ENCODE measurements around the gene SLAMF9. TPM values are rescaled to one million over a fixed set of nuclear protein-coding genes. Genes with fewer than 3 reads are reported as not detected.
A peak's percentile ranks its signal among the peaks of the same experiment; 100 is the strongest.
"Not testable (repeated sequence)": the region's sequence is repeated elsewhere in the genome, so short reads cannot be mapped to it uniquely, and the experiment has no call there.

SLAMF9 gene
- total RNA-seq, 4 donors from 2014 or later = not detected

DNA sequence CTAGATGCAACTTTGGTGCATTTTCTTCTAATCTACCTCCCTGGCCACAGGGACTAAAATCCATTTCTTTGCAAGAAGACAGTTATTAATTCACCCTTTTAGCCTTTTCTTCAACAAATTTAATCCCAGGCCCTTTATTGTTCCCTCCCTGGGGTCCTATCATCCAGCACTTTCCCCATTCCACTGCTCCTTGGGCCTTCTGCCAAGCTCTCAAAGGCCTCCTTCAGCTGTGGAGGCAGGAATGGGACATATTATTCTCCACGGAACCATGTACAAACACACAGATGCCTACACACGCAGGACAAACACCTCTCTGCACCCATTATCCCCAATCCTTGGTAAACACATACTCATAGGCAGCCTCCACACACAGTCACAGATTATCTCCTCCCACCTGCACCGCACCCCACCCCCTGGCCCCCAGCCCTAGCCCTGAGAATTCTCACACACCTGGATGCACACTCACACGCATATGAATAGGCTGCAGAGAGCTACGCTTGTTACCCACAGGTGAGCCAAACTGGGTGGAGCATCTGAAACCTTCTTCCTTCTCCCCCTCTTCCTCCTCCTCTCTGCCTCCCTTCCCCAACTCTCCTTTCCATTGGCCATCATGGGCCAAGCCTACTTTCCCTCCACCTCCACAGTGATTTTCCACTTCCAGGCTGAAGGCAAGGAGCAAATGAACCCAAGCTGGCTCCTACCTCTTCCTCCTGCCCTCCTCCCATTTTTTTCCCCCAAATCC lies 40.4 kb downstream of the SLAMF9 start:
- peak; percentile 75 to 76 for DNase-seq

DNA sequence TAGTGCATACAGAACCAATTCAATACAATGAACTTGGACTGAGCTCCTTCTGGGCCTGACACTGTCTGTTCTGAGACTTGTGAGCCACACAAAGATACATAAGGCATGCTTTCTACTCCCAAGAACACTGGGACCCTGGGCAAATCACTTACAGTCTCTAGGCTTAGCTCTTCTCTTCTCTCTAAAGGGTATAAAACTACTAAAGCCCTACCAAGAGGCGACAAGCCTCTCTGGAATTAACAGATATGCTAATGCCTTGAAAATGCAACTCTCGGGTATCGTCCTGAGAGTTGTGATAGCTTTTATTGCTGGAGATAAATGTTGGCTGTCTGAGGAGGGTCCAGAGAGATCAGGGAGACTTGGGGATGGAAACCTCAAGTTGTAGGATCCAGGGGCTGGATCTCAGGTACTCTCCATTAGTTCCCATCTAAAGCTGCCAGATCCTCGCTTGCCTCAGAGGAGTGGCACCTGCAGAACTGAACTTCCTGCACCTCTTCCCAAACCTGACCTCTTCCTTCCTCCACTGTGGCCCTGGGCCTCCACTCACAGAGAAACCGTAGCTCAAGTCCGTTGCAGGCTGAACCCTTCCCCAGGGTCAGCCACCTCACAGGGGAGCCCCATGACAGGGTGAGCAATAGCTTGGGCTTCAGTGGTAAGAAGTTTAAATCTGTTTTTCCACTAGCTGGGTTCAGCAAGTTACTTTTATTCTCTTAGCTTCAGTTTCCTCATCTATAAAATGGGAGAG lies 42.5 kb downstream of the SLAMF9 start:
- intact Hi-C loops (cut with DNase I) = no loop called here
- Histone ChIP-seq H3K4me3 (replicated peaks in 1 of 3) (no peak overlapping the region), H3K9me3 (no peaks in the 10 kb centered on the region), H3K4me1 (peaks cover 0 to 34% of the 10 kb centered on the region in 2 donors), H3K27ac (no peak overlapping the region), H3K36me3 (no peaks in the 10 kb centered on the region), H3K27me3 (no peaks in the 10 kb centered on the region)
- WGBS, 2 donors = 79 to 82% methylated on average over 6 of the region's 6 CpGs
- no peak for TF ChIP-seq POLR2A (IDR thresholded peaks at IDR 0.05)
- TF ChIP-seq, protein P1, sequence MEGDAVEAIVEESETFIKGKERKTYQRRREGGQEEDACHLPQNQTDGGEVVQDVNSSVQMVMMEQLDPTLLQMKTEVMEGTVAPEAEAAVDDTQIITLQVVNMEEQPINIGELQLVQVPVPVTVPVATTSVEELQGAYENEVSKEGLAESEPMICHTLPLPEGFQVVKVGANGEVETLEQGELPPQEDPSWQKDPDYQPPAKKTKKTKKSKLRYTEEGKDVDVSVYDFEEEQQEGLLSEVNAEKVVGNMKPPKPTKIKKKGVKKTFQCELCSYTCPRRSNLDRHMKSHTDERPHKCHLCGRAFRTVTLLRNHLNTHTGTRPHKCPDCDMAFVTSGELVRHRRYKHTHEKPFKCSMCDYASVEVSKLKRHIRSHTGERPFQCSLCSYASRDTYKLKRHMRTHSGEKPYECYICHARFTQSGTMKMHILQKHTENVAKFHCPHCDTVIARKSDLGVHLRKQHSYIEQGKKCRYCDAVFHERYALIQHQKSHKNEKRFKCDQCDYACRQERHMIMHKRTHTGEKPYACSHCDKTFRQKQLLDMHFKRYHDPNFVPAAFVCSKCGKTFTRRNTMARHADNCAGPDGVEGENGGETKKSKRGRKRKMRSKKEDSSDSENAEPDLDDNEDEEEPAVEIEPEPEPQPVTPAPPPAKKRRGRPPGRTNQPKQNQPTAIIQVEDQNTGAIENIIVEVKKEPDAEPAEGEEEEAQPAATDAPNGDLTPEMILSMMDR (IDR thresholded peaks at IDR 0.05) = no peak
- DNase-seq = no peak

More for the DNA sequence above, 40.4 kb downstream of the SLAMF9 start:
- Histone ChIP-seq H3K27ac (peak overlapping the region; percentile 19 to 26 (median 24)), H3K36me3 (peaks cover 4 to 12% of the 10 kb centered on the region in 2 donors), H3K27me3 (no peaks in the 10 kb centered on the region), H3K4me3 (replicated peaks in 1 of 3) (no peak overlapping the region), H3K4me1 (peaks cover 0 to 42% of the 10 kb centered on the region in 2 donors), H3K9me3 (no peaks in the 10 kb centered on the region)
- no peak for TF ChIP-seq POLR2A (IDR thresholded peaks at IDR 0.05)
- TF ChIP-seq, protein P1 (IDR thresholded peaks at IDR 0.05) = no peak
- WGBS, 2 donors = 16 to 48% methylated on average over 5 of the region's 5 CpGs
- intact Hi-C loops (cut with DNase I) = no loop called here

DNA sequence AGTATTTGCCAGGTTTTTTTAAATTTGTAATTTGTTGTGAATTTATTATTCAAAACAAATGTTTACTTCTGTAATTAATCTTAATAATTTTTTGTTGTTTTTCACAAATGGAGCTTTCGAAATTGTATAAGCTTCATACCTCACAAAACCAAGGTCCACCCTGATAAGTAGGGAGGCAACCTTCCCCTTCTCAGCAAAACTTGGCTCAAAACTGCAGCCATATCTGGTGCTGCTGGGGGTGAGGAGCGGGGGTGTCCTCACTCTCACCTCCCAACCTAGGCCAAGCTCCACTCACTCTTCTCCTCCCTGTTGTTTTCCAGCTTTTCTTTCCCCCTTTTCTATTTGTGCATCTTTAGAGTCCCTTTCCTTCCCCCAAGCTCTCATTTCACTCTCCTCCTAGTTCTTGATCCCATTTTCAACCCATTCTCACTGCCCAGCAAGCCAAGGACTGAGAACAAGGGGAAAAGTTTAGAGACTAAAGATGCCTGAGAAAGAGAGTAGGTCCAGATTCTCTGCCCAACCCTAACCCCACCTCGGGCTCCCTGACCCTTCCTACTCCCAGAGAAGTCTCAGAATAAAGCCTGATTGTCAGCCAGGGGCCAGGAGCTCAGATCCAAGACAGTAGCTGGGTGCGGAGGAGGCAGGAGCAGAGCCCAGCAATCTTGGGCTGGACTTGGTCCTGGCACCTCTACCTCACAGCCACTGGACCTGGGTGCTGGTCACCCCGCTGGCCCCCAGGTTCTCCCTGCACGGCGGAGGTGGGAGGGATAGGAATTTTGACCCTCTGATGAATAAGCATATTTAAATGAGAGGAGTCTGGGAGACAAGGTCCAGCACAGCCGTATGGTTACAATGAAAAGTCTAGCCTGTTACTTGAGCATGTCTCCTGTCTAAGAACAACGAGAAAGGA lies 45.8 kb downstream of the SLAMF9 start:
- peaks cover 0 to 19% of the 10 kb centered on the region in 2 donors for H3K4me1 ChIP-seq
- 86 to 87% methylated on average over 9 of the region's 9 CpGs for WGBS, 2 donors
- TF ChIP-seq POLR2A (IDR thresholded peaks at IDR 0.05) = no peak
- TF ChIP-seq, protein P1 (IDR thresholded peaks at IDR 0.05) = no peak
- no peak overlapping the region for H3K27ac ChIP-seq
- no peaks in the 10 kb centered on the region for H3K27me3 ChIP-seq
- no peak overlapping the region for H3K4me3 ChIP-seq (replicated peaks in 1 of 3)
- H3K9me3 ChIP-seq = no peaks in the 10 kb centered on the region
- DNase-seq = no peak
- H3K36me3 ChIP-seq = no peaks in the 10 kb centered on the region
- intact Hi-C loops (cut with DNase I) = no loop called here

DNA sequence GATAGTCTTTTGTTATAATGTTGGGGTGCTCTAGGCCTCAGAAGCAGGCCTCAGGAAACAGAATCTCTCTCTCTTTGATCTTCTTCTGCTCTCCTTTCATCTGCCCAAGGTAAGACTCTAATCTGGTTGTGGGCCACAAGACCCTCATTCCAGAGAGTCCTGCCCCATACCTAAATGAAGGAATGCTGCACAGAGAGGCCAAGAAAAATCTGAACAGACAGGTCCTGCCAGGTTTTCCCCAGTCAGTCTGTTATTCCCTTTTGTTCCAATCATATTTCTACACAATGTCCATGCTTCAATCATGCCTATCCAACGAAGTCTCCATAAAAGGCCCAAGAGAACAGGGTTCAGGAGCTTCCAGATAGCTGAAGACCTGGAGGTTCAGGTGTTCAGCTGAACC lies 47.1 kb downstream of the SLAMF9 start:
- intact Hi-C loops (cut with DNase I) = no loop called here
- no peak for DNase-seq
- Histone ChIP-seq H3K36me3 (no peaks in the 10 kb centered on the region), H3K9me3 (no peaks in the 10 kb centered on the region), H3K4me1 (peaks cover 0 to 11% of the 10 kb centered on the region in 2 donors), H3K27ac (no peak overlapping the region), H3K27me3 (no peaks in the 10 kb centered on the region), H3K4me3 (replicated peaks in 1 of 3) (no peak overlapping the region)
- WGBS, 2 donors = 52 to 57% methylated on average over 1 of the region's 1 CpG
- no peak for TF ChIP-seq POLR2A (IDR thresholded peaks at IDR 0.05)
- TF ChIP-seq, protein P1 (IDR thresholded peaks at IDR 0.05) = no peak

DNA sequence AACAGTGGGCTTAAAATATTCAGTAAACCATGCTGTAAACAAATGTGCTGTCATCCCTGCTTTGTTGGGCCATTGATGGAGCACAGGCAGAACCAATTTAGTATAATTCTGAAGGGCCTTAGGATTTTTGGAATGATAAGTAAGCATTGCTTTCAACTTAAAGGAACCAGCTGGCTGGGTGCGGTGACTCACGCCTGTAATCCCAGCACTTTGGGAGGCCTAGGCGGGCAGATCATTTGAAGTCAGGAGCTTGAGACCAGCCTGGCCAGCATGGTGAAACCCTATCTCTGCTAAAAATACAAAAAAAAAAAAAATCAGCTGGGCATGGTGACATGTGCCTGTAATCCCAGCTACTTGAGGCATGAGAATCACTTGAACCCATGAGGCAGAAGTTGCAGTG lies 50.0 kb downstream of the SLAMF9 start:
- intact Hi-C loops (cut with DNase I); H3K36me3 ChIP-seq; H3K27ac ChIP-seq; DNase-seq; H3K9me3 ChIP-seq; H3K4me3 ChIP-seq (replicated peaks in 1 of 3); H3K27me3 ChIP-seq: not testable (repeated sequence)
- H3K4me1 ChIP-seq = peaks cover 15 to 18% of the 10 kb centered on the region in 2 donors
- 79% methylated on average over 3 of the region's 3 CpGs for WGBS, 2 donors

Measured in thyroid gland (tissue), 4 donors.